ENCODE data around the gene MACROD2. TPM values are rescaled to one million over a fixed set of nuclear protein-coding genes. Genes with fewer than 3 reads are reported as not detected.

The MACROD2 gene
- total RNA-seq, 1 donor from 2014 or later, result 2.5 TPM

DNA sequence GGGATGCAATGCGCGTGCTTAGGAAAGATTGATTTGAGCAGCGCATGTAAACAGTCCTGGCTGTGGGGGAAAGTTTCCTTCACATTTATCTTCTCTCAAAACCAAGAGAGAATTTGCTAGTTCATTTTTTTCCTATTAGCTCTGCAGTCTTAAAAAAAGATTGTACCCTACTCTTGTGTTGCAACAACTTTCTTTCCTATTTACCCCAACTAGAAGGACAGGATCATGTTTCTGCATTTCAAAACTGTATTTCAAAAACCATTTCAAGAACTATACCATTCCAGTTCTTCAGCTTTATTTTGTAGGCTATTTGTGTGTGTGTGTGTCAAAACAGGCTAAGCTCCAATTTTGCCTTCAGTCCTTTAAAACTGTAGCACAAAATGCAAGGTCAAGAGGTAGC lies 2104.8 kb downstream of the MACROD2 start:
- H3K27ac Mint-ChIP-seq (ENCODE audit: unreplicated experiment), result no peak overlapping the region
- H3K9me3 Mint-ChIP-seq (ENCODE audit: unreplicated experiment), result peaks cover 3% of the 10 kb centered on the region
- H3K4me3 Mint-ChIP-seq (ENCODE audit: unreplicated experiment), result no peak overlapping the region

DNA sequence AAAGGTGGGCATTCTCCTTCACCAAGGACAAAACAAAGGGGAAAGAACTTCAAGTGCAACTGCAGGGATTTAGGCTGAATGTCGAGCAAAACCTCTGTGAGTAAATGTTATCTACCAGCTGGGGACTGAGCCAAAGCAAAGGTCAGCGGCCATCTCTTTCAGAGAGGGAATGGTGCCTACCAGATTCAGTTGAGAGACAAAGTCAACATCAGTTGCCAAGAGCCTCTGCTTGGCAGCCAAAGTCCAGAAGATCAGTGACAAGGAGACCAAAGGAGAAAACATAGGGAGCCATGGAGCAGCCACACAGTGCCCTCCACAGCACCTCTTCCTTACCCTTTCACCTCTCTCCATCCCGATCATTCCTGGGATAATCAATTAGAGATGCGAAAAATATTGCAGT lies 2105.5 kb downstream of the MACROD2 start:
- Mint-ChIP-seq H3K4me1 (ENCODE audit: unreplicated experiment) (no peaks in the 10 kb centered on the region), H3K4me3 (ENCODE audit: unreplicated experiment) (no peak overlapping the region), H3K9me3 (ENCODE audit: unreplicated experiment) (peaks cover 3% of the 10 kb centered on the region), H3K27ac (ENCODE audit: unreplicated experiment) (no peak overlapping the region), H3K36me3 (ENCODE audit: unreplicated experiment) (no peaks in the 10 kb centered on the region), H3K27me3 (ENCODE audit: unreplicated experiment) (no peaks in the 10 kb centered on the region)
- no peak for DNase-seq (ENCODE audit: extremely low spot score, unreplicated experiment)
- TF ChIP-seq, protein P1, sequence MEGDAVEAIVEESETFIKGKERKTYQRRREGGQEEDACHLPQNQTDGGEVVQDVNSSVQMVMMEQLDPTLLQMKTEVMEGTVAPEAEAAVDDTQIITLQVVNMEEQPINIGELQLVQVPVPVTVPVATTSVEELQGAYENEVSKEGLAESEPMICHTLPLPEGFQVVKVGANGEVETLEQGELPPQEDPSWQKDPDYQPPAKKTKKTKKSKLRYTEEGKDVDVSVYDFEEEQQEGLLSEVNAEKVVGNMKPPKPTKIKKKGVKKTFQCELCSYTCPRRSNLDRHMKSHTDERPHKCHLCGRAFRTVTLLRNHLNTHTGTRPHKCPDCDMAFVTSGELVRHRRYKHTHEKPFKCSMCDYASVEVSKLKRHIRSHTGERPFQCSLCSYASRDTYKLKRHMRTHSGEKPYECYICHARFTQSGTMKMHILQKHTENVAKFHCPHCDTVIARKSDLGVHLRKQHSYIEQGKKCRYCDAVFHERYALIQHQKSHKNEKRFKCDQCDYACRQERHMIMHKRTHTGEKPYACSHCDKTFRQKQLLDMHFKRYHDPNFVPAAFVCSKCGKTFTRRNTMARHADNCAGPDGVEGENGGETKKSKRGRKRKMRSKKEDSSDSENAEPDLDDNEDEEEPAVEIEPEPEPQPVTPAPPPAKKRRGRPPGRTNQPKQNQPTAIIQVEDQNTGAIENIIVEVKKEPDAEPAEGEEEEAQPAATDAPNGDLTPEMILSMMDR (IDR thresholded peaks at IDR 0.05), result no peak

More for the DNA sequence above, 2104.8 kb downstream of the MACROD2 start:
- H3K36me3 Mint-ChIP-seq (ENCODE audit: unreplicated experiment), result no peaks in the 10 kb centered on the region
- DNase-seq (ENCODE audit: extremely low spot score, unreplicated experiment), result no peak
- no peaks in the 10 kb centered on the region for H3K27me3 Mint-ChIP-seq (ENCODE audit: unreplicated experiment)
- no peaks in the 10 kb centered on the region for H3K4me1 Mint-ChIP-seq (ENCODE audit: unreplicated experiment)
- TF ChIP-seq, protein P1 (IDR thresholded peaks at IDR 0.05), result no peak

Other genes starting within 250 kb of the MACROD2 start
- gene ESF1, start 210.6 kb upstream of the MACROD2 start, total RNA-seq, result 11.3 and 11.8 TPM in 2 replicates
- 19.4 and 20.4 TPM in 2 replicates for gene NDUFAF5, start 210.5 kb upstream of the MACROD2 start, total RNA-seq
- gene SEL1L2, start 4.9 kb upstream of the MACROD2 start, total RNA-seq, result not detected in 2 replicates

All from osteocyte (in vitro differentiated cells).